IMR-90 (cell line): ENCODE measurements around the gene TEX13A. TPM values are rescaled to one million over a fixed set of nuclear protein-coding genes. Genes with fewer than 3 reads are reported as not detected.

ENCODE experiments used
- ATAC-seq: fragments of 200-7000 bp; cut with Tn5 transposase; 2 replicates; pipeline ENCODE4 v1.9.1; 2020; ENCODE audit warnings: low read depth, mild to moderate bottlenecking, moderate library complexity
- BruUV-seq: library from RNA; stranded (reverse); fragments of 400-500 nt; replicated peaks from 2 replicates; lab custom pipeline; 2021; lab: Mats Ljungman, UMichigan
- CTCF ChIA-PET: fragments of 300-600 bp; formaldehyde crosslinking; extraction: SDS; loops from one replicate; lab custom pipeline; 2021; ENCODE audit warnings: antibody characterized with exemption; lab: Yijun Ruan, JAX
- POLR2A ChIA-PET: fragments of 300-600 bp; sonication (Branson Sonifier 250); formaldehyde crosslinking; loops from one replicate; lab custom pipeline; 2022; ENCODE audit warnings: antibody characterized with exemption; ENCODE audit not compliant: unreplicated experiment; lab: Charles Lee
- DNase-seq: peaks from one replicate; pipeline ENCODE4 v3.0.0; 2013
- H2AFZ ChIP-seq: replicated peaks from 2 replicates; pipeline ENCODE3; 2013; ENCODE audit warnings: low read length, mild to moderate bottlenecking; ENCODE audit not compliant: poor library complexity
- H2AK5ac ChIP-seq: 2 replicates; pipeline ENCODE4 v1.6.1; 2013; ENCODE audit warnings: low read depth, low read length, inconsistent platforms
- H2AK9ac ChIP-seq: replicated peaks from 2 replicates; pipeline ENCODE3; 2013; ENCODE audit warnings: mild to moderate bottlenecking, low read depth, low read length, moderate library complexity; ENCODE audit not compliant: poor library complexity
- H2BK120ac ChIP-seq: 2 replicates; pipeline ENCODE4 v1.6.1; 2013; ENCODE audit warnings: low read depth, low read length, inconsistent platforms
- H2BK15ac ChIP-seq: 3 replicates; pipeline ENCODE4 v1.6.1; 2013; ENCODE audit warnings: low read depth, low read length, inconsistent platforms
- H2BK20ac ChIP-seq: 2 replicates; pipeline ENCODE4 v1.6.1; 2013; ENCODE audit warnings: low read depth, mild to moderate bottlenecking, inconsistent platforms, low read length, moderate library complexity
- H2BK5ac ChIP-seq: 2 replicates; pipeline ENCODE4 v1.6.1; 2013; ENCODE audit warnings: mild to moderate bottlenecking, low read depth, low read length, inconsistent platforms; ENCODE audit not compliant: poor library complexity, severe bottlenecking
- H3K14ac ChIP-seq: replicated peaks from 2 replicates; pipeline ENCODE4 v1.6.1; 2013; ENCODE audit warnings: low read depth, low read length, inconsistent platforms
- H3K18ac ChIP-seq: 2 replicates; pipeline ENCODE4 v1.6.1; 2013; ENCODE audit warnings: low read depth, low read length, control low read depth
- H3K23ac ChIP-seq: 2 replicates; pipeline ENCODE4 v1.6.1; 2013; ENCODE audit warnings: low read depth, low read length, inconsistent platforms
- H3K27ac ChIP-seq: 2 replicates; pipeline ENCODE4 v1.5.1; 2013; ENCODE audit warnings: mild to moderate bottlenecking, control low read depth, low read length; ENCODE audit not compliant: insufficient read depth
- H3K27me3 ChIP-seq: 2 replicates; pipeline ENCODE4 v1.6.1; 2013; ENCODE audit warnings: low read length; ENCODE audit not compliant: control insufficient read depth, insufficient read depth
- H3K36me3 ChIP-seq: 2 replicates; pipeline ENCODE4 v1.6.1; 2013; ENCODE audit warnings: low read length, mixed read lengths; ENCODE audit not compliant: control insufficient read depth, insufficient read depth
- H3K4ac ChIP-seq: 2 replicates; pipeline ENCODE4 v1.6.1; 2013; ENCODE audit warnings: low read depth, low read length, inconsistent platforms
- H3K4me1 ChIP-seq: 2 replicates; pipeline ENCODE4 v1.6.1; 2013; ENCODE audit warnings: low read length, mixed read lengths; ENCODE audit not compliant: control insufficient read depth, insufficient read depth
- H3K4me2 ChIP-seq: 2 replicates; pipeline ENCODE4 v1.6.1; 2013; ENCODE audit warnings: low read depth, mild to moderate bottlenecking, control low read depth, low read length, moderate library complexity
- H3K4me3 ChIP-seq: 2 replicates; pipeline ENCODE4 v1.5.1; 2013; ENCODE audit warnings: low read depth, mild to moderate bottlenecking, control low read depth, low read length, moderate library complexity; ENCODE audit not compliant: insufficient read depth
- H3K56ac ChIP-seq: 2 replicates; pipeline ENCODE4 v1.6.1; 2013; ENCODE audit warnings: low read length, inconsistent platforms; ENCODE audit not compliant: insufficient read depth; ENCODE audit errors: extremely low read depth
- H3K79me1 ChIP-seq, 2 experiments: 2 replicates each; pipeline ENCODE4 v1.6.1; 2013; ENCODE audit warnings: low read length in 2 of 2, inconsistent platforms in 1 of 2, low read depth in 1 of 2
- H3K9ac ChIP-seq: 2 replicates; pipeline ENCODE4 v1.6.1; 2013; ENCODE audit warnings: low read depth, low read length, control low read depth
- H3K9me1 ChIP-seq: 2 replicates; pipeline ENCODE4 v1.6.1; 2013; ENCODE audit warnings: low read length, inconsistent platforms; ENCODE audit not compliant: insufficient read depth
- H3K9me3 ChIP-seq: 2 replicates; pipeline ENCODE4 v1.6.1; 2013; ENCODE audit warnings: low read length; ENCODE audit not compliant: control insufficient read depth, insufficient read depth
- H4K20me1 ChIP-seq: 2 replicates; pipeline ENCODE4 v1.6.1; 2013; ENCODE audit warnings: low read length, inconsistent platforms; ENCODE audit not compliant: insufficient read depth
- H4K5ac ChIP-seq: 2 replicates; pipeline ENCODE4 v1.6.1; 2013; ENCODE audit warnings: mild to moderate bottlenecking, low read depth, low read length, control low read depth
- H4K8ac ChIP-seq, 2 experiments: 2 replicates each; pipeline ENCODE4 v1.6.1; 2013; ENCODE audit warnings: low read depth in 2 of 2, low read length in 2 of 2, control low read depth in 1 of 2, inconsistent platforms in 1 of 2
- H4K91ac ChIP-seq: 2 replicates; pipeline ENCODE4 v1.6.1; 2013; ENCODE audit warnings: low read depth, low read length, inconsistent platforms; ENCODE audit not compliant: insufficient read depth
- CHD1 ChIP-seq: IDR thresholded peaks from 2 replicates; pipeline ENCODE4 v1.6.1; 2012; ENCODE audit warnings: low read depth, low read length, improper control_type of control experiment
- FOS ChIP-seq: fragments of 150-350 bp; IDR thresholded peaks from 2 replicates; pipeline ENCODE4 v1.6.1; 2016; ENCODE audit warnings: low read depth, low read length
- MAFK ChIP-seq: IDR thresholded peaks from 2 replicates; pipeline ENCODE4 v1.6.1; 2012; ENCODE audit warnings: low read depth, low read length, improper control_type of control experiment
- MAZ ChIP-seq: IDR thresholded peaks from 2 replicates; pipeline ENCODE4 v1.6.1; 2012; ENCODE audit warnings: low read depth, mild to moderate bottlenecking, low read length, improper control_type of control experiment, moderate library complexity, borderline replicate concordance
- RCOR1 ChIP-seq: IDR thresholded peaks from 2 replicates; pipeline ENCODE4 v1.6.1; 2012; ENCODE audit warnings: mild to moderate bottlenecking, low read length, improper control_type of control experiment; ENCODE audit not compliant: insufficient replicate concordance
- RFX5 ChIP-seq: IDR thresholded peaks from 2 replicates; pipeline ENCODE4 v1.8.0; 2012; ENCODE audit warnings: low read depth, mild to moderate bottlenecking, low read length, moderate library complexity
- WGBS, 2 experiments: methylation state at CpG; one replicate each; pipeline versions ENCODE4 v1.1.5 to v1.1.7; 2013; ENCODE audit warnings: missing lambda C conversion rate in 2 of 2; ENCODE audit not compliant: insufficient read length in 1 of 2; ENCODE audit errors: extremely low coverage in 2 of 2; 5-methylcytosine and 5-hydroxymethylcytosine counted together
- dilution Hi-C: fragments of 300-500 bp; cut with HindIII; formaldehyde crosslinking; loops from one replicate; pipeline ENCODE4 v1.14.3; 2018; ENCODE audit warnings: low sequenced_read_pairs; ENCODE audit not compliant: unreplicated experiment
- in situ Hi-C: fragments of 300-500 bp; cut with MboI; formaldehyde crosslinking; loops from 3 replicates; pipeline ENCODE4 v1.14.3; 2019; ENCODE audit warnings: low sequenced_read_pairs, inconsistent platforms, mixed read lengths
- intact Hi-C: fragments of 100-400 bp; cut with micrococcal nuclease; formaldehyde crosslinking; loops from 2 replicates; pipeline ENCODE4 v1.10.0; 2022
- polyA plus RNA-seq, 3 experiments: library from polyadenylated mRNA; depleted of rRNA; stranded (reverse); fragments of >200 nt; gene quantifications; 2 replicates each; pipeline ENCODE4 v1.2.3, GENCODE V29; 2012; ENCODE audit warnings: low replicate concordance in 1 of 3
- total RNA-seq: library from RNA; depleted of rRNA; stranded (reverse); fragments of >200 nt; gene quantifications from 2 replicates; pipeline ENCODE4 v1.2.3, GENCODE V29; 2012
- TF ChIP-seq, protein P1 (sequence below): conservative IDR thresholded peaks from 2 replicates; pipeline ENCODE4 v1.5.1; 2012; ENCODE audit warnings: mild to moderate bottlenecking, low read depth, low read length, improper control_type of control experiment
- TF ChIP-seq, protein P2 (sequence below): fragments of 150-350 bp; IDR thresholded peaks from 2 replicates; pipeline ENCODE4 v1.6.1; 2017; ENCODE audit warnings: mild to moderate bottlenecking, antibody characterized with exemption, low read length, low read depth

Gene TEX13A
- total and polyA plus RNA-seq, 2 of the 4 experiments (the other 2 are of a cell fraction), result not detected

DNA sequence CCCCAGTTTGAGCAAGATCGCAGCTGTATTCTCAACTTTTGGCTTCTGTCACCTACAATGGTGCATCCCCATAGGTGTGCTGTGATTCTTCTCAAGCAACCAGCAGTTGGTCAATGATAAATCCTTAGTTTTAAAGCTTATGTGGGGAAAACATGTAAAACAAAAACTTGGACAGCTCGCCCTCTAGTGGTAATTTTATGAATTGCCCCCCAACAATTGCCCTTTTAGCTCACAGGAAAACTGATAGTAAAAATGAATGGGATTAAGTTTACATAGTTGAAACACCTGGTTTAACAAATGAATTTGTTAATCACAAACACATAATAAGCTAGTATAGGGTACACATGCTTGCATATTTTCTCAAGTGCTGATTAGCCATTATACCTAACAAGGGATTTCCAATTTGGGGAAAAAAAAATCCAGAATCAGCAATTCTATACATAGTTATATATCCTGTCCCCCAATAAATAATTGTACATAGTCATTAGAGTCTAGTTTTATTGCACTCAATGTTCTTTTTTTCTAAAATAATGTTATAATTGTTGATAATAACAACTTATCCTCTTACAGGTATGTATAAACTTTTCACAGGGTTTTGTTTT, 30.1 kb downstream of the TEX13A start:
- H2BK15ac ChIP-seq, result no peak overlapping the region
- H4K20me1 ChIP-seq, result no peaks in the 10 kb centered on the region; the same call in 1 of the 2 replicates
- no peak overlapping the region for H3K23ac ChIP-seq
- no peaks in the 10 kb centered on the region for H3K36me3 ChIP-seq
- POLR2A ChIA-PET, result no interaction called here
- no peak overlapping the region for H2AFZ ChIP-seq
- TF ChIP-seq MAZ (no peak), MAFK (peak; percentile 54; the same call in 1 of the 2 replicates), CHD1 (no peak), FOS (no peak), RFX5 (no peak), RCOR1 (no peak)
- TF ChIP-seq, protein P1, sequence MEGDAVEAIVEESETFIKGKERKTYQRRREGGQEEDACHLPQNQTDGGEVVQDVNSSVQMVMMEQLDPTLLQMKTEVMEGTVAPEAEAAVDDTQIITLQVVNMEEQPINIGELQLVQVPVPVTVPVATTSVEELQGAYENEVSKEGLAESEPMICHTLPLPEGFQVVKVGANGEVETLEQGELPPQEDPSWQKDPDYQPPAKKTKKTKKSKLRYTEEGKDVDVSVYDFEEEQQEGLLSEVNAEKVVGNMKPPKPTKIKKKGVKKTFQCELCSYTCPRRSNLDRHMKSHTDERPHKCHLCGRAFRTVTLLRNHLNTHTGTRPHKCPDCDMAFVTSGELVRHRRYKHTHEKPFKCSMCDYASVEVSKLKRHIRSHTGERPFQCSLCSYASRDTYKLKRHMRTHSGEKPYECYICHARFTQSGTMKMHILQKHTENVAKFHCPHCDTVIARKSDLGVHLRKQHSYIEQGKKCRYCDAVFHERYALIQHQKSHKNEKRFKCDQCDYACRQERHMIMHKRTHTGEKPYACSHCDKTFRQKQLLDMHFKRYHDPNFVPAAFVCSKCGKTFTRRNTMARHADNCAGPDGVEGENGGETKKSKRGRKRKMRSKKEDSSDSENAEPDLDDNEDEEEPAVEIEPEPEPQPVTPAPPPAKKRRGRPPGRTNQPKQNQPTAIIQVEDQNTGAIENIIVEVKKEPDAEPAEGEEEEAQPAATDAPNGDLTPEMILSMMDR, result peak; percentile 68
- TF ChIP-seq, protein P2, sequence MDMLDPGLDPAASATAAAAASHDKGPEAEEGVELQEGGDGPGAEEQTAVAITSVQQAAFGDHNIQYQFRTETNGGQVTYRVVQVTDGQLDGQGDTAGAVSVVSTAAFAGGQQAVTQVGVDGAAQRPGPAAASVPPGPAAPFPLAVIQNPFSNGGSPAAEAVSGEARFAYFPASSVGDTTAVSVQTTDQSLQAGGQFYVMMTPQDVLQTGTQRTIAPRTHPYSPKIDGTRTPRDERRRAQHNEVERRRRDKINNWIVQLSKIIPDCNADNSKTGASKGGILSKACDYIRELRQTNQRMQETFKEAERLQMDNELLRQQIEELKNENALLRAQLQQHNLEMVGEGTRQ, result no peak
- BruUV-seq, result no TSS peak
- intact Hi-C loops (loop anchor here (10.0 kb wide), 1 partner anchor 996 kb away; no protein-coding TSS in a partner anchor), dilution Hi-C loops (no loop called here), in situ Hi-C loops (no loop called here)
- peaks cover 3% of the 10 kb centered on the region for H3K27me3 ChIP-seq
- H3K27ac ChIP-seq, result no peak overlapping the region
- H2AK9ac ChIP-seq, result no peak overlapping the region
- H3K79me1 ChIP-seq, result no peaks in the 10 kb centered on the region
- no peak overlapping the region for H3K14ac ChIP-seq
- no peak overlapping the region for H3K4ac ChIP-seq
- no CpG with 5 or more reads among the region's 2 CpGs for WGBS, 2 experiments
- no peak overlapping the region for H2BK20ac ChIP-seq
- H2AK5ac ChIP-seq, result no peak overlapping the region
- no peak overlapping the region for H2BK120ac ChIP-seq
- no peak overlapping the region for H3K4me2 ChIP-seq
- H3K9ac ChIP-seq, result no peak overlapping the region
- no peak overlapping the region for H4K91ac ChIP-seq
- ATAC-seq (no peak), DNase-seq (peak; percentile 6)
- H2BK5ac ChIP-seq, result no peak overlapping the region
- H4K8ac ChIP-seq, result no peak overlapping the region
- CTCF ChIA-PET, result interaction anchor here (0.7 to 0.9 kb wide), 3 partner anchors 35 to 1346 kb away, joined by 3 to 5 read pairs (median 3); no protein-coding TSS in a partner anchor
- no peak overlapping the region for H3K56ac ChIP-seq
- H3K4me3 ChIP-seq, result no peak overlapping the region
- no peaks in the 10 kb centered on the region for H3K4me1 ChIP-seq
- H3K9me1 ChIP-seq, result no peaks in the 10 kb centered on the region
- H4K5ac ChIP-seq, result no peak overlapping the region
- no peak overlapping the region for H3K18ac ChIP-seq
- no peaks in the 10 kb centered on the region for H3K9me3 ChIP-seq
